Measurements from ENCODE around the gene CCSER2. TPM values are rescaled to one million over a fixed set of nuclear protein-coding genes. Genes with fewer than 3 reads are reported as not detected.
A peak's percentile ranks its signal among the peaks of the same experiment; 100 is the strongest.

The CCSER2 gene
- total RNA-seq, 1 experiment from 2014 or later = 23.1 TPM

DNA sequence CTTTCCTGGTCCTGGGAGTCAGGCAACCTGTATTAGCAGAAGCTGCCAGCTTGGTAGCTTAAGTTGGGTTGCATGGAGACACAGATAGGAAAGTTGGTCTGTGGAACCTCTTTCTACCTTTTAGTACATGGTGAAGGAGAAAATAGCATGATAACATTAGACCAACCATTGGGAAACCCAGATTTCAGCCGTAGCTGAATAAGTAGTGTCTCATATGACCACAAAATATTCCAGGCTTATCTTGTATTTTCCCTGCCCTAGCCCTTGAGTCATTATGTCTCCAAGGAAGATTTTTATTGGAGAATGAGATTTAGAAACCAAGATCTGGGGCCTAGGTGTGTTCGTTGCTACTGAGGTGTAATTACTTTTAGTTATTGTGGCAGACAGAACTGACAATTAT is 67.2 kb downstream of the CCSER2 start:
- no peaks in the 10 kb centered on the region for H3K4me1 ChIP-seq
- Mint-ChIP-seq H3K4me3 (ENCODE audit: unreplicated experiment) (no peak overlapping the region), H3K4me1 (ENCODE audit: low read depth, unreplicated experiment) (peaks cover 7% of the 10 kb centered on the region), H3K27ac (ENCODE audit: unreplicated experiment) (no peak overlapping the region), H3K9me3 (ENCODE audit: unreplicated experiment) (no peaks in the 10 kb centered on the region), H3K36me3 (ENCODE audit: insufficient read depth, unreplicated experiment) (peaks cover 6% of the 10 kb centered on the region), H3K27me3 (ENCODE audit: insufficient read depth, unreplicated experiment) (no peaks in the 10 kb centered on the region)
- intact Hi-C loops (cut with micrococcal nuclease; ENCODE audit: unreplicated experiment) = no loop called here
- H3K36me3 ChIP-seq (ENCODE audit: control insufficient read depth, insufficient read depth, low read length) = no peaks in the 10 kb centered on the region
- peaks cover 7% of the 10 kb centered on the region; the same call in 1 of the 2 replicates for H3K9me3 ChIP-seq
- no TSS peak for BruUV-seq (replicated peaks)
- ChIA-PET POLR2A (no interaction called here), CTCF (no interaction called here)
- TF ChIP-seq, protein P1, sequence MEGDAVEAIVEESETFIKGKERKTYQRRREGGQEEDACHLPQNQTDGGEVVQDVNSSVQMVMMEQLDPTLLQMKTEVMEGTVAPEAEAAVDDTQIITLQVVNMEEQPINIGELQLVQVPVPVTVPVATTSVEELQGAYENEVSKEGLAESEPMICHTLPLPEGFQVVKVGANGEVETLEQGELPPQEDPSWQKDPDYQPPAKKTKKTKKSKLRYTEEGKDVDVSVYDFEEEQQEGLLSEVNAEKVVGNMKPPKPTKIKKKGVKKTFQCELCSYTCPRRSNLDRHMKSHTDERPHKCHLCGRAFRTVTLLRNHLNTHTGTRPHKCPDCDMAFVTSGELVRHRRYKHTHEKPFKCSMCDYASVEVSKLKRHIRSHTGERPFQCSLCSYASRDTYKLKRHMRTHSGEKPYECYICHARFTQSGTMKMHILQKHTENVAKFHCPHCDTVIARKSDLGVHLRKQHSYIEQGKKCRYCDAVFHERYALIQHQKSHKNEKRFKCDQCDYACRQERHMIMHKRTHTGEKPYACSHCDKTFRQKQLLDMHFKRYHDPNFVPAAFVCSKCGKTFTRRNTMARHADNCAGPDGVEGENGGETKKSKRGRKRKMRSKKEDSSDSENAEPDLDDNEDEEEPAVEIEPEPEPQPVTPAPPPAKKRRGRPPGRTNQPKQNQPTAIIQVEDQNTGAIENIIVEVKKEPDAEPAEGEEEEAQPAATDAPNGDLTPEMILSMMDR (IDR thresholded peaks at IDR 0.05; ENCODE audit: insufficient read depth in 1 of 2, low read depth in 1 of 2, low read length in 1 of 2, severe bottlenecking in 1 of 2, unreplicated experiment in 1 of 2) = no peak
- no peak overlapping the region for H3K4me3 ChIP-seq (ENCODE audit: low read depth, low read length)
- H3K27me3 ChIP-seq (replicated peaks; ENCODE audit: control insufficient read depth, insufficient read depth, low read length) = no peaks in the 10 kb centered on the region
- DNase-seq = no peak

DNA sequence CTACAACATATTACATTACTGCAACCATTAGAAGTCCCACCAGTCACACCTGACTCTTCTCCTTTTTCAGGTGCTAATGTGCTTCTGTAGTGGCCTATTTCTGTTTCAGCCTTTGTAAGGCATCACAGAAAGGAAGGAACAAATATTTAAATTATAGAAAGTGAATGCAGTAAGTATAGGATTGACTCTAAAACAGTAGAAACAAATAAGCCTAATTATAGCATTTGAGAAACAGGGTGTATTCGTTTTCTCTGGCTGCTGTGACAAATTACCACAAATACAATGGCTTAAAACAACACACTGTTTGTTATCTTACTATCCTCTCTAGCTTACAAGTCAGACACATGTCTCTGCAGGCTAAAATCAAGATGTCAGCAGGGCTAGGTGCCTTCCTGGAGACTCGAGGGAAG is 69.4 kb downstream of the CCSER2 start:
- no peak for DNase-seq
- no peaks in the 10 kb centered on the region for H3K27me3 ChIP-seq (replicated peaks; ENCODE audit: control insufficient read depth, insufficient read depth, low read length)
- intact Hi-C loops (cut with micrococcal nuclease; ENCODE audit: unreplicated experiment) = no loop called here
- TF ChIP-seq, protein P1 (IDR thresholded peaks at IDR 0.05; ENCODE audit: insufficient read depth in 1 of 2, low read depth in 1 of 2, low read length in 1 of 2, severe bottlenecking in 1 of 2, unreplicated experiment in 1 of 2) = no peak
- Mint-ChIP-seq H3K9me3 (ENCODE audit: unreplicated experiment) (no peaks in the 10 kb centered on the region), H3K4me3 (ENCODE audit: unreplicated experiment) (no peak overlapping the region), H3K4me1 (ENCODE audit: low read depth, unreplicated experiment) (peaks cover 7% of the 10 kb centered on the region), H3K36me3 (ENCODE audit: insufficient read depth, unreplicated experiment) (peaks cover 6% of the 10 kb centered on the region), H3K27ac (ENCODE audit: unreplicated experiment) (peak overlapping the region; percentile 67), H3K27me3 (ENCODE audit: insufficient read depth, unreplicated experiment) (no peaks in the 10 kb centered on the region)
- no peaks in the 10 kb centered on the region for H3K36me3 ChIP-seq (ENCODE audit: control insufficient read depth, insufficient read depth, low read length)
- CTCF ChIA-PET = no interaction called here
- BruUV-seq (replicated peaks) = no TSS peak
- peaks cover 7% of the 10 kb centered on the region; the same call in 1 of the 2 replicates for H3K9me3 ChIP-seq
- H3K4me1 ChIP-seq = no peaks in the 10 kb centered on the region
- POLR2A ChIA-PET = no interaction called here
- no peak overlapping the region for H3K4me3 ChIP-seq (ENCODE audit: low read depth, low read length)

DNA sequence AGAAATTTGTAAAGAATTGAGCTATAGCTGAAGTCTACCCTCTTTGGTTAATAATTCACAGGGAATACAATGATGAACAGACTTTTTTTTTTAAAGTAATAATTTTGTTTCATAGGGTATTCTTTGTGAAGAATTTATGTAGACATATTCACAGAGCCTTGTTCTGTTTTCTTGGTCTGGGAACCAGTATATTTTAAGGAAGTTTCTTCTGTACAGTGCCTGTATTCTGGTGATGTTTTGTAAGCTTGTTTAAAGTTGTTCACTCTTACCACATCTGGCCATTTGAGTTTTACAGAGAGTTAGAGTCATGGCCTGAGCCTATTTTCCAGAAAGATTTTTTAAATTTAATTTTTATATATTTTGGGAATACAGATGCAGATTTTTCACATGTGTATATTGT is 70.3 kb downstream of the CCSER2 start:
- peaks cover 7% of the 10 kb centered on the region for H3K4me1 Mint-ChIP-seq (ENCODE audit: low read depth, unreplicated experiment)
- Histone ChIP-seq H3K36me3 (ENCODE audit: control insufficient read depth, insufficient read depth, low read length) (no peaks in the 10 kb centered on the region), H3K9me3 (peaks cover 7% of the 10 kb centered on the region; the same call in 1 of the 2 replicates), H3K4me3 (ENCODE audit: low read depth, low read length) (no peak overlapping the region), H3K27me3 (replicated peaks; ENCODE audit: control insufficient read depth, insufficient read depth, low read length) (no peaks in the 10 kb centered on the region), H3K4me1 (no peaks in the 10 kb centered on the region)
- H3K36me3 Mint-ChIP-seq (ENCODE audit: insufficient read depth, unreplicated experiment) = peaks cover 6% of the 10 kb centered on the region
- no peak overlapping the region for H3K4me3 Mint-ChIP-seq (ENCODE audit: unreplicated experiment)
- ChIA-PET CTCF (interaction anchor here (0.5 kb wide), 1 partner anchor 114 kb away, joined by 3 read pairs; no protein-coding TSS in a partner anchor), POLR2A (no interaction called here)
- H3K27ac Mint-ChIP-seq (ENCODE audit: unreplicated experiment) = no peak overlapping the region
- TF ChIP-seq, protein P1 (IDR thresholded peaks at IDR 0.05; ENCODE audit: insufficient read depth in 1 of 2, low read depth in 1 of 2, low read length in 1 of 2, severe bottlenecking in 1 of 2, unreplicated experiment in 1 of 2) = no peak
- DNase-seq = no peak
- H3K27me3 Mint-ChIP-seq (ENCODE audit: insufficient read depth, unreplicated experiment) = no peaks in the 10 kb centered on the region
- H3K9me3 Mint-ChIP-seq (ENCODE audit: unreplicated experiment) = no peaks in the 10 kb centered on the region
- intact Hi-C loops (cut with micrococcal nuclease; ENCODE audit: unreplicated experiment) = no loop called here
- BruUV-seq (replicated peaks) = no TSS peak
